Activated CD4-positive, alpha-beta T cell treated with anti-CD3 and anti-CD28 coated beads for 36 hours (primary cell): ENCODE results near the gene TTLL11. TPM values are rescaled to one million over a fixed set of nuclear protein-coding genes. Genes with fewer than 3 reads are reported as not detected.

Source experiments
- ATAC-seq: fragments of 200-7000 bp; cut with Tn5 transposase; one replicate; pipeline ENCODE4 v1.10.0; 2021; ENCODE audit warnings: mild to moderate bottlenecking, moderate library complexity
- CTCF ChIA-PET: fragments of 350-600 bp; sonication (Branson Sonifier 250); formaldehyde crosslinking; loops from one replicate; lab custom pipeline; 2021; ENCODE audit warnings: antibody characterized with exemption; lab: Charles Lee
- POLR2A ChIA-PET: fragments of 350-600 bp; sonication (Branson Sonifier 250); formaldehyde crosslinking; loops from one replicate; lab custom pipeline; 2021; ENCODE audit warnings: antibody characterized with exemption, inconsistent platforms; lab: Charles Lee
- DNase-seq: peaks from one replicate; pipeline ENCODE4 v3.0.0-alpha.2; 2020
- H3K27ac Mint-ChIP-seq: one replicate; pipeline ENCODE4 v1.8.0; 2021; ENCODE audit warnings: mixed read lengths
- H3K27me3 Mint-ChIP-seq: one replicate; pipeline ENCODE4 v1.8.0; 2021; ENCODE audit warnings: mixed read lengths
- H3K36me3 Mint-ChIP-seq: one replicate; pipeline ENCODE4 v1.8.0; 2021; ENCODE audit warnings: low read depth, mixed read lengths
- H3K4me1 Mint-ChIP-seq: one replicate; pipeline ENCODE4 v1.8.0; 2021; ENCODE audit warnings: mixed read lengths
- H3K4me3 Mint-ChIP-seq: one replicate; pipeline ENCODE4 v1.8.0; 2021; ENCODE audit warnings: mild to moderate bottlenecking, moderate library complexity, mixed read lengths
- H3K9me3 Mint-ChIP-seq: one replicate; pipeline ENCODE4 v1.8.0; 2021; ENCODE audit warnings: low read depth, mixed read lengths
- intact Hi-C, 2 experiments: fragments of 100-400 bp; cut with DNase I in 1 of 2; cut with micrococcal nuclease in 1 of 2; formaldehyde crosslinking; loops; one replicate each; pipeline versions ENCODE4 v1.14.2 to v1.15.1; 2022 to 2024; cut with DNase I, micrococcal nuclease
- total RNA-seq, 2 experiments: library from RNA; stranded (reverse); gene quantifications; one replicate each; pipeline ENCODE4 v1.2.3, GENCODE V29; 2021

Gene TTLL11
- total RNA-seq, 2 experiments from 2014 or later = 1.3 to 1.8 TPM

GRCh38 chr9:121862371-121863332 lies 230.5 kb downstream of the TTLL11 start:
- intact Hi-C loops = no loop called here
- H3K27ac Mint-ChIP-seq = no peak overlapping the region
- POLR2A ChIA-PET = no interaction called here
- no peaks in the 10 kb centered on the region for H3K9me3 Mint-ChIP-seq
- H3K4me3 Mint-ChIP-seq = no peak overlapping the region
- no peaks in the 10 kb centered on the region for H3K36me3 Mint-ChIP-seq
- DNase-seq (no peak), ATAC-seq (no peak)
- no peaks in the 10 kb centered on the region for H3K27me3 Mint-ChIP-seq
- H3K4me1 Mint-ChIP-seq = no peaks in the 10 kb centered on the region
- CTCF ChIA-PET = interaction anchor here (0.6 to 0.9 kb wide), 3 partner anchors 42 to 241 kb away, joined by 3 read pairs; no protein-coding TSS in a partner anchor

- ChIA-PET CTCF (interaction anchor here (0.6 to 0.9 kb wide), 3 partner anchors 43 to 240 kb away, joined by 3 read pairs; no protein-coding TSS in a partner anchor), POLR2A (no interaction called here)
- H3K27me3 Mint-ChIP-seq = no peaks in the 10 kb centered on the region
- no peak overlapping the region for H3K27ac Mint-ChIP-seq
- H3K36me3 Mint-ChIP-seq = no peaks in the 10 kb centered on the region
- intact Hi-C loops = no loop called here
- H3K9me3 Mint-ChIP-seq = no peaks in the 10 kb centered on the region
- DNase-seq (peak; percentile 25), ATAC-seq (no peak)
- H3K4me1 Mint-ChIP-seq = no peaks in the 10 kb centered on the region
- H3K4me3 Mint-ChIP-seq = no peak overlapping the region
Measured at GRCh38 chr9:121861501-121862180, 231.5 kb downstream of the TTLL11 start.

GRCh38 chr9:121860744-121861143 lies 232.4 kb downstream of the TTLL11 start:
- no peak overlapping the region for H3K4me3 Mint-ChIP-seq
- intact Hi-C loops = no loop called here
- H3K27ac Mint-ChIP-seq = no peak overlapping the region
- no peak for DNase-seq
- ChIA-PET CTCF (interaction anchor here (0.6 kb wide), 1 partner anchor 204 kb away, joined by 3 read pairs; no protein-coding TSS in a partner anchor), POLR2A (no interaction called here)
- H3K36me3 Mint-ChIP-seq = no peaks in the 10 kb centered on the region
- H3K27me3 Mint-ChIP-seq = no peaks in the 10 kb centered on the region
- H3K4me1 Mint-ChIP-seq = no peaks in the 10 kb centered on the region
- ATAC-seq = no peak
- no peaks in the 10 kb centered on the region for H3K9me3 Mint-ChIP-seq

- no peaks in the 10 kb centered on the region for H3K4me1 Mint-ChIP-seq
- H3K9me3 Mint-ChIP-seq = no peaks in the 10 kb centered on the region
- intact Hi-C loops = no loop called here
- DNase-seq = no peak
- ATAC-seq = no peak
- no peaks in the 10 kb centered on the region for H3K27me3 Mint-ChIP-seq
- H3K36me3 Mint-ChIP-seq = no peaks in the 10 kb centered on the region
- H3K27ac Mint-ChIP-seq = no peak overlapping the region
- no peak overlapping the region for H3K4me3 Mint-ChIP-seq
- POLR2A ChIA-PET = no interaction called here
- CTCF ChIA-PET = interaction anchor here (0.6 kb wide), 1 partner anchor 204 kb away, joined by 3 read pairs; no protein-coding TSS in a partner anchor
Measured at GRCh38 chr9:121860213-121860612, 232.9 kb downstream of the TTLL11 start.

GRCh38 chr9:121859646-121860045 lies 233.5 kb downstream of the TTLL11 start:
- Mint-ChIP-seq H3K4me1 (no peaks in the 10 kb centered on the region), H3K27ac (no peak overlapping the region), H3K4me3 (no peak overlapping the region), H3K36me3 (no peaks in the 10 kb centered on the region), H3K27me3 (no peaks in the 10 kb centered on the region), H3K9me3 (no peaks in the 10 kb centered on the region)
- ChIA-PET POLR2A (no interaction called here), CTCF (no interaction called here)
- DNase-seq (no peak), ATAC-seq (no peak)
- intact Hi-C loops = no loop called here

GRCh38 chr9:121858788-121859187 lies 234.3 kb downstream of the TTLL11 start:
- ChIA-PET POLR2A (no interaction called here), CTCF (no interaction called here)
- H3K27ac Mint-ChIP-seq = no peak overlapping the region
- intact Hi-C loops = no loop called here
- DNase-seq (no peak), ATAC-seq (no peak)
- H3K9me3 Mint-ChIP-seq = no peaks in the 10 kb centered on the region
- no peak overlapping the region for H3K4me3 Mint-ChIP-seq
- H3K27me3 Mint-ChIP-seq = no peaks in the 10 kb centered on the region
- H3K36me3 Mint-ChIP-seq = no peaks in the 10 kb centered on the region
- H3K4me1 Mint-ChIP-seq = no peaks in the 10 kb centered on the region

GRCh38 chr9:121857928-121858327 lies 235.2 kb downstream of the TTLL11 start:
- intact Hi-C loops = no loop called here
- ChIA-PET POLR2A (no interaction called here), CTCF (interaction anchor here (0.5 kb wide), 1 partner anchor 1851 kb away, joined by 3 read pairs; no protein-coding TSS in a partner anchor)
- H3K27me3 Mint-ChIP-seq = no peaks in the 10 kb centered on the region
- ATAC-seq = no peak
- no peaks in the 10 kb centered on the region for H3K9me3 Mint-ChIP-seq
- H3K27ac Mint-ChIP-seq = no peak overlapping the region
- no peak overlapping the region for H3K4me3 Mint-ChIP-seq
- H3K36me3 Mint-ChIP-seq = no peaks in the 10 kb centered on the region
- H3K4me1 Mint-ChIP-seq = no peaks in the 10 kb centered on the region
- DNase-seq = no peak

- ChIA-PET POLR2A (no interaction called here), CTCF (interaction anchor here (0.7 kb wide), 1 partner anchor 1261 kb away, joined by 3 read pairs; no protein-coding TSS in a partner anchor)
- Mint-ChIP-seq H3K4me1 (no peaks in the 10 kb centered on the region), H3K36me3 (no peaks in the 10 kb centered on the region), H3K27me3 (no peaks in the 10 kb centered on the region), H3K9me3 (no peaks in the 10 kb centered on the region), H3K27ac (no peak overlapping the region), H3K4me3 (no peak overlapping the region)
- ATAC-seq (no peak), DNase-seq (no peak)
- intact Hi-C loops = no loop called here
Measured at GRCh38 chr9:121855476-121855875, 237.6 kb downstream of the TTLL11 start.

GRCh38 chr9:121853617-121854395 lies 239.3 kb downstream of the TTLL11 start:
- H3K9me3 Mint-ChIP-seq = peaks cover 5% of the 10 kb centered on the region
- POLR2A ChIA-PET = no interaction called here

GRCh38 chr9:121852651-121853616 lies 240.2 kb downstream of the TTLL11 start:
- DNase-seq (no peak), ATAC-seq (no peak)
- ChIA-PET POLR2A (no interaction called here), CTCF (no interaction called here)
- Mint-ChIP-seq H3K4me3 (no peak overlapping the region), H3K4me1 (no peaks in the 10 kb centered on the region), H3K27ac (no peak overlapping the region), H3K27me3 (no peaks in the 10 kb centered on the region), H3K9me3 (peaks cover 7% of the 10 kb centered on the region), H3K36me3 (no peaks in the 10 kb centered on the region)
- intact Hi-C loops = no loop called here

More at GRCh38 chr9:121853617-121854395, 239.3 kb downstream of the TTLL11 start:
- no peak overlapping the region for H3K4me3 Mint-ChIP-seq
- H3K27ac Mint-ChIP-seq = no peak overlapping the region
- intact Hi-C loops = no loop called here
- no peaks in the 10 kb centered on the region for H3K4me1 Mint-ChIP-seq
- CTCF ChIA-PET = interaction anchor here (1.1 kb wide), 1 partner anchor 21 kb away, joined by 3 read pairs; no protein-coding TSS in a partner anchor
- no peaks in the 10 kb centered on the region for H3K36me3 Mint-ChIP-seq
- no peaks in the 10 kb centered on the region for H3K27me3 Mint-ChIP-seq
- ATAC-seq (no peak), DNase-seq (no peak)
